ENCODE measurements around the gene LRRC4.

DNA sequence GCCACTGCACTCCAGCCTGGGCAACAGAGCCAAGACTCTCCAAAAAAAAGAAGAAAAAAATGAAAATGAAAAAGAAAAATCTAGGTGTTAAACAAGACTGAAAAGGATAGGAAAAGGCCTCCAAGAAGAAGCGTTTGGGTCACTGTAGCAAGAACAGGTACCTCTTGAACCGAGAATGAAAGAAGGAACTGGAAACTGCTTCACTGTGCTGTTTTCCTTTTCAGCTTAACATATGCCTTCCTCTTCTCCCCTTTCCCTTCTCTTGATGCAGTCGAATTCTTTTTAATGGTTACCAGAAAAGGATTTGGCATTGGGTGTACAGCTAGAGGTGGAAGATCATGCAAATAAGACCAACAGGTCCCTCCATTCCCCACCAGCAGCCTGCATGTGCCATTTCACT lies 28.1 kb downstream of the LRRC4 start:
- TF ChIP-seq, protein P1, sequence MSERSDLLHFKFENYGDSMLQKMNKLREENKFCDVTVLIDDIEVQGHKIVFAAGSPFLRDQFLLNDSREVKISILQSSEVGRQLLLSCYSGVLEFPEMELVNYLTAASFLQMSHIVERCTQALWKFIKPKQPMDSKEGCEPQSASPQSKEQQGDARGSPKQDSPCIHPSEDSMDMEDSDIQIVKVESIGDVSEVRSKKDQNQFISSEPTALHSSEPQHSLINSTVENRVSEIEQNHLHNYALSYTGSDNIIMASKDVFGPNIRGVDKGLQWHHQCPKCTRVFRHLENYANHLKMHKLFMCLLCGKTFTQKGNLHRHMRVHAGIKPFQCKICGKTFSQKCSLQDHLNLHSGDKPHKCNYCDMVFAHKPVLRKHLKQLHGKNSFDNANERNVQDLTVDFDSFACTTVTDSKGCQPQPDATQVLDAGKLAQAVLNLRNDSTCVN (tag by site-specific recombination; optimal IDR thresholded peaks at IDR 0.05), result no peak
- TF ChIP-seq, protein P2, sequence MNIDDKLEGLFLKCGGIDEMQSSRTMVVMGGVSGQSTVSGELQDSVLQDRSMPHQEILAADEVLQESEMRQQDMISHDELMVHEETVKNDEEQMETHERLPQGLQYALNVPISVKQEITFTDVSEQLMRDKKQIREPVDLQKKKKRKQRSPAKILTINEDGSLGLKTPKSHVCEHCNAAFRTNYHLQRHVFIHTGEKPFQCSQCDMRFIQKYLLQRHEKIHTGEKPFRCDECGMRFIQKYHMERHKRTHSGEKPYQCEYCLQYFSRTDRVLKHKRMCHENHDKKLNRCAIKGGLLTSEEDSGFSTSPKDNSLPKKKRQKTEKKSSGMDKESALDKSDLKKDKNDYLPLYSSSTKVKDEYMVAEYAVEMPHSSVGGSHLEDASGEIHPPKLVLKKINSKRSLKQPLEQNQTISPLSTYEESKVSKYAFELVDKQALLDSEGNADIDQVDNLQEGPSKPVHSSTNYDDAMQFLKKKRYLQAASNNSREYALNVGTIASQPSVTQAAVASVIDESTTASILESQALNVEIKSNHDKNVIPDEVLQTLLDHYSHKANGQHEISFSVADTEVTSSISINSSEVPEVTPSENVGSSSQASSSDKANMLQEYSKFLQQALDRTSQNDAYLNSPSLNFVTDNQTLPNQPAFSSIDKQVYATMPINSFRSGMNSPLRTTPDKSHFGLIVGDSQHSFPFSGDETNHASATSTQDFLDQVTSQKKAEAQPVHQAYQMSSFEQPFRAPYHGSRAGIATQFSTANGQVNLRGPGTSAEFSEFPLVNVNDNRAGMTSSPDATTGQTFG (tag by site-specific recombination; IDR thresholded peaks at IDR 0.05; ENCODE audit: borderline replicate concordance), result no peak
- TF ChIP-seq, protein P3, sequence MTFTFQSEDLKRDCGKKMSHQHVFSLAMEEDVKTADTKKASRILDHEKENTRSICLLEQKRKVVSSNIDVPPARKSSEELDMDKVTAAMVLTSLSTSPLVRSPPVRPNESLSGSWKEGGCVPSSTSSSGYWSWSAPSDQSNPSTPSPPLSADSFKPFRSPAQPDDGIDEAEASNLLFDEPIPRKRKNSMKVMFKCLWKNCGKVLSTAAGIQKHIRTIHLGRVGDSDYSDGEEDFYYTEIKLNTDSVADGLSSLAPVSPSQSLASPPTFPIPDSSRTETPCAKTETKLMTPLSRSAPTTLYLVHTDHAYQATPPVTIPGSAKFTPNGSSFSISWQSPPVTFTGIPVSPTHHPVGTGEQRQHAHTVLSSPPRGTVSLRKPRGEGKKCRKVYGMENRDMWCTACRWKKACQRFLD (tag by site-specific recombination; IDR thresholded peaks at IDR 0.05), result no peak
- TF ChIP-seq ZNF302 (tag by site-specific recombination; IDR thresholded peaks at IDR 0.05; ENCODE audit: low read depth) (no peak), ZNF366 (tag by site-specific recombination; conservative IDR thresholded peaks at IDR 0.05) (no peak), ZNF221 (tag by site-specific recombination; IDR thresholded peaks at IDR 0.05; ENCODE audit: borderline replicate concordance) (no peak)

All from HEK293 (cell line).